ENCODE data around the gene GATA5.

GATA5 gene

DNA sequence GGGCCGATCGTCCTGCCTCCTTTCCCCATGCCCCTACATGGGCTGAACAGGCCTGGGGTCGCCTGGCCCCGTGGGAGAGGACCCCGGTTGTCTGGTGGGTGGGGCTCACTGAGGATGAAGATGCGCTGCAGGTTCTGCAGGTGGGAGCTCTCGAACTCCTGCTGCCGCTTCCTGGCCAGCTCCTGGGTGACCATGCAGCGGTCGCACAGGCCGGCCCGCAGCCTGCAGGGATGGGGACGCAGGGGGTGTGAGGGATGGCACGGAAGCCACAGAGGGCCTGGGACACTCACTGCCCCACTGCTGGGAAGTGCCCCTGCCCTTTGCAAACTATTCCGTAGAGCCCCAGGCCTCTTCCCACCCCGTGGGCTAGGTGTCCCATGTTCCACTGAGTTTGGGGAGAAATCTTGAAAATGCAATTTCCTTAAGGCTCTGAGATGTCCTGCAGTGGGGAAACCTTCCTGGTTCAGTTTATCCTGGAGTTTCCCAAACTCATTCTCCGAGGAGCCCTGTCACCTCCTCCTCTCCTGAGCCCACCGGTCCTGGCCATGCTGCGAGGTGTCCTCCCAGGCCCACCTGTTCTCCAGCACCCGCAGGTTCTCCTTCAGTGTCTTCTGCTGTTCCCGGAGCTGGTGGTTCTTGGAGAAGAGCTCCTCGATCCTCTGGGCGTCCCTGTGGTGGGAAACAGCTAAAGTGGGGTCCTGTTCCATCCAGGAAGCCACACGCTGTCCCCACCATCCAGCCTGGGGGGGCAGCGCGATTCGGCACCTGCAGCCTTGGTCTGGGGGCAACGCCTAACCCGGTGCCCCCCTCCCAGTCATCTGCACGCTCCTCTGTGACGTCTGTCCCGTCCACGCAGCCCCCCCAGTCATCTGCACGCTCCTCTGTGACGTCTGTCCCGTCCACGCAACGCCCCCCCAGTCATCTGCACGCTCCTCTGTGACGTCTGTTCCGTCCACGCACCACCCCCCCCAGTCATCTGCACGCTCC is 58.9 kb downstream of the GATA5 start:
- DNase-seq (ENCODE audit: low read depth in 2 of 2) = no peak

DNA sequence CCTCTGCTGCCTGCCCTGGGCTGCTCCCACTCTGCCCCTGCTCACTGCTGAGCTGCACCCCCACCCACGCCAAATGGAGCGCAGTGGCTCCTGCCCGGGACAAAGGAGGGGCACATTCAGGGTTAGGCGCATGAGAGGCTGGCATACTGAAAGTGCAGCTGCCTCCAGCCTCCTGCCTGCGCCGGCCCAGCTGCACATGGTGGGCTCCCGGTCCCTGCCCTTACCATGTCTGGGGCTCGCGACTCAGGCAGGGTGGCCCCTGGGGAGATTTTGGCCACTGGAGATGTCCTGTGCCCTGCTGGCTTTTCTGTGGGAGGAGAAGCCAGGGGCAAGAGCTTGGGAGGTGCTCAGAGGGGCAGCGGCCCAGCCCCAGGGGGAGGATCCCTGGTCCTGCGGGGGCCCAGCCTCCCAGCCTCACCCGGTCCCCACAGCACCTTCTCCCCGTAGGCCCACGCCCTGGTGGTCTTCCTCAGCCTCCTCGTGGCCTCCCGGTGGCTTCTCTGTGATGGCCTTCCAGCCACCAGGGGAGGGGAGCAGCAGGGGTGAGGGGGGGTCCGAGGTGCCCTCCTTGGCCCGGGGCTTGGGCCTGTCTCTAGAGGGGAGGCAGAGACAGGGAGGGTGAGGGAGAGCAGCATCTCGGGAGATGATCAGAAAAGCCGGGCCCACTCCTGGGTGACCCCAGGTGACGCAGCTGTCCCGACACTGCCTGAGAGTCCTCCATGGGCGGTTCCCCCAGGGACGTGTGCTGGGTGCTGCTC is 60.3 kb downstream of the GATA5 start:
- DNase-seq (ENCODE audit: low read depth in 2 of 2) = no peak

DNA sequence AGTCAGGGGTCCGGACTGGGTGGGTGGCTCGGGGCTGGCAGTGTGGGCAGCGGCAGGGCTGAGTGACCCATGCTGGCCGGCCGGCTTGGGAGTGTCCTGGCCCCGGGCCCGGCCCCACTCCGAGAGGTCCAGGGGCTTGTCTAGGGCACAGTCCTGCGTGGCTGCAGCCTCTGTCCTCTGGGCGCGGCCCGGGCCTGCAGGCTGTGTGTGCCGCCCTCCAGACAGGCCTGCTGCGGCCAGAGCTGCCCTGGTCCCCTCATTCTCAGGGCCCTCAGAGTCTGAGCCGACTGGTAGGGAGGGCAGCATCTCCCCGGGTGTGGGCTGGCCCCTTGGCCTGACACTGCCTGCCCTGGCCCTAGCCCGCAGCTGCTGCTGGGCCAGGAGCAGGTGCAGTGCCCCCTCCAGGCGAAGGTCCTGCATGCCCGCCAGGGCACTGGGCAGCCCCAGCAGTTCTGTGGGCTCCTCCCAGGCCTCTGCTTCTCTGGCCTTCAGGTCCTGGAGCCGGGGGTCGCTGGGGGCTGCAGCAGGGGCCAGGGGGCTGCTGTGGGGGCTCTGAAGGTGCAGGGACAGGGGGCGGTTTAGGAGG is 61.8 kb downstream of the GATA5 start:
- no peak for DNase-seq (ENCODE audit: low read depth in 2 of 2)

Measured in stimulated activated CD4-positive, alpha-beta T cell treated with anti-CD3 and anti-CD28 coated beads, Interleukin-15, amount 100 ng/mL, for 48 hours (primary cell).